ENCODE results near the gene GRM3. TPM values are rescaled to one million over a fixed set of nuclear protein-coding genes. Genes with fewer than 3 reads are reported as not detected.

GRM3 gene
- total and polyA plus RNA-seq, 2 of the 4 experiments (the other 2 are of a cell fraction), result not detected

GRCh38 chr7:86768967-86769760 is 125.5 kb downstream of the GRM3 start:
- Histone ChIP-seq H2AFZ (replicated peaks; ENCODE audit: low read length, poor library complexity) (no peak overlapping the region), H4K5ac (ENCODE audit: low read depth, low read length) (no peak overlapping the region), H3K4ac (ENCODE audit: low read depth, low read length) (no peak overlapping the region), H3K4me2 (ENCODE audit: low read depth, low read length) (no peak overlapping the region), H4K91ac (ENCODE audit: insufficient read depth, low read depth, low read length) (no peak overlapping the region), H3K23ac (ENCODE audit: low read depth, low read length) (no peak overlapping the region), H2AK9ac (replicated peaks; ENCODE audit: low read depth, low read length, poor library complexity) (no peak overlapping the region), H3K27me3 (ENCODE audit: control insufficient read depth, insufficient read depth, low read length) (no peaks in the 10 kb centered on the region), H3K56ac (ENCODE audit: extremely low read depth, insufficient read depth, low read length) (no peak overlapping the region), H3K36me3 (ENCODE audit: control insufficient read depth, insufficient read depth, low read length) (no peaks in the 10 kb centered on the region), H3K9ac (ENCODE audit: low read depth, low read length) (no peak overlapping the region), H4K8ac (ENCODE audit: low read depth in 2 of 2, low read length in 2 of 2) (no peak overlapping the region), H3K4me1 (ENCODE audit: control insufficient read depth, insufficient read depth, low read length) (no peaks in the 10 kb centered on the region), H2BK120ac (ENCODE audit: low read depth, low read length) (no peak overlapping the region), H3K27ac (ENCODE audit: insufficient read depth, low read length) (no peak overlapping the region), H3K79me1 (ENCODE audit: low read depth in 1 of 2, low read length in 2 of 2) (no peaks in the 10 kb centered on the region), H3K14ac (replicated peaks; ENCODE audit: low read depth, low read length) (no peak overlapping the region), H2BK20ac (ENCODE audit: low read depth, low read length) (no peak overlapping the region), H3K4me3 (ENCODE audit: insufficient read depth, low read depth, low read length) (no peak overlapping the region), H3K9me1 (ENCODE audit: insufficient read depth, low read length) (no peaks in the 10 kb centered on the region), H2BK5ac (ENCODE audit: low read depth, low read length, poor library complexity, severe bottlenecking) (no peak overlapping the region), H3K18ac (ENCODE audit: low read depth, low read length) (no peak overlapping the region), H2BK15ac (ENCODE audit: low read depth, low read length) (no peak overlapping the region), H2AK5ac (ENCODE audit: low read depth, low read length) (no peak overlapping the region), H3K9me3 (ENCODE audit: control insufficient read depth, insufficient read depth, low read length) (peaks cover 5% of the 10 kb centered on the region), H4K20me1 (ENCODE audit: insufficient read depth, low read length) (no peaks in the 10 kb centered on the region)
- in situ Hi-C loops (cut with MboI; ENCODE audit: low sequenced_read_pairs) (no loop called here), intact Hi-C loops (cut with micrococcal nuclease) (no loop called here), dilution Hi-C loops (cut with HindIII; ENCODE audit: low sequenced_read_pairs, unreplicated experiment) (no loop called here)
- DNase-seq (no peak), ATAC-seq (ENCODE audit: low read depth) (no peak)
- CTCF ChIA-PET, result no interaction called here
- TF ChIP-seq, protein P1, sequence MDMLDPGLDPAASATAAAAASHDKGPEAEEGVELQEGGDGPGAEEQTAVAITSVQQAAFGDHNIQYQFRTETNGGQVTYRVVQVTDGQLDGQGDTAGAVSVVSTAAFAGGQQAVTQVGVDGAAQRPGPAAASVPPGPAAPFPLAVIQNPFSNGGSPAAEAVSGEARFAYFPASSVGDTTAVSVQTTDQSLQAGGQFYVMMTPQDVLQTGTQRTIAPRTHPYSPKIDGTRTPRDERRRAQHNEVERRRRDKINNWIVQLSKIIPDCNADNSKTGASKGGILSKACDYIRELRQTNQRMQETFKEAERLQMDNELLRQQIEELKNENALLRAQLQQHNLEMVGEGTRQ (IDR thresholded peaks at IDR 0.05; ENCODE audit: low read depth, low read length), result no peak
- TF ChIP-seq FOS (IDR thresholded peaks at IDR 0.05; ENCODE audit: low read depth, low read length) (no peak), CHD1 (IDR thresholded peaks at IDR 0.05; ENCODE audit: low read depth, low read length) (no peak), POLR2A (IDR thresholded peaks at IDR 0.05; ENCODE audit: low read depth, low read length) (no peak), CEBPB (IDR thresholded peaks at IDR 0.05; ENCODE audit: low read depth, low read length) (no peak), NFE2L2 (IDR thresholded peaks at IDR 0.05; ENCODE audit: low read depth, low read length) (no peak), CTCF (conservative IDR thresholded peaks at IDR 0.05; ENCODE audit: low read depth, low read length) (no peak), MAFK (IDR thresholded peaks at IDR 0.05; ENCODE audit: low read depth, low read length) (no peak), MAZ (IDR thresholded peaks at IDR 0.05; ENCODE audit: borderline replicate concordance, low read depth, low read length) (no peak), BHLHE40 (IDR thresholded peaks at IDR 0.05; ENCODE audit: low read depth, low read length) (no peak), RAD21 (IDR thresholded peaks at IDR 0.05; ENCODE audit: low read length) (no peak), ELK1 (IDR thresholded peaks at IDR 0.05; ENCODE audit: borderline replicate concordance, low read depth, low read length) (no peak), MXI1 (IDR thresholded peaks at IDR 0.05; ENCODE audit: borderline replicate concordance, low read depth, low read length) (no peak), RCOR1 (IDR thresholded peaks at IDR 0.05; ENCODE audit: insufficient replicate concordance, low read length) (no peak), SMC3 (IDR thresholded peaks at IDR 0.05; ENCODE audit: low read depth, low read length) (no peak), RFX5 (IDR thresholded peaks at IDR 0.05; ENCODE audit: low read depth, low read length) (no peak)
- no TSS peak for BruUV-seq (replicated peaks)
- POLR2A ChIA-PET (ENCODE audit: unreplicated experiment), result no interaction called here
- no CpG with 5 or more reads among the region's 4 CpGs for WGBS, 2 experiments (ENCODE audit: extremely low coverage in 2 of 2, insufficient read length in 1 of 2)
